ENCODE data around the gene CAMTA1. TPM values are rescaled to one million over a fixed set of nuclear protein-coding genes. Genes with fewer than 3 reads are reported as not detected.

Gene CAMTA1
- total and polyA plus RNA-seq, 12 donors = 123 to 265 (median 142) TPM

DNA sequence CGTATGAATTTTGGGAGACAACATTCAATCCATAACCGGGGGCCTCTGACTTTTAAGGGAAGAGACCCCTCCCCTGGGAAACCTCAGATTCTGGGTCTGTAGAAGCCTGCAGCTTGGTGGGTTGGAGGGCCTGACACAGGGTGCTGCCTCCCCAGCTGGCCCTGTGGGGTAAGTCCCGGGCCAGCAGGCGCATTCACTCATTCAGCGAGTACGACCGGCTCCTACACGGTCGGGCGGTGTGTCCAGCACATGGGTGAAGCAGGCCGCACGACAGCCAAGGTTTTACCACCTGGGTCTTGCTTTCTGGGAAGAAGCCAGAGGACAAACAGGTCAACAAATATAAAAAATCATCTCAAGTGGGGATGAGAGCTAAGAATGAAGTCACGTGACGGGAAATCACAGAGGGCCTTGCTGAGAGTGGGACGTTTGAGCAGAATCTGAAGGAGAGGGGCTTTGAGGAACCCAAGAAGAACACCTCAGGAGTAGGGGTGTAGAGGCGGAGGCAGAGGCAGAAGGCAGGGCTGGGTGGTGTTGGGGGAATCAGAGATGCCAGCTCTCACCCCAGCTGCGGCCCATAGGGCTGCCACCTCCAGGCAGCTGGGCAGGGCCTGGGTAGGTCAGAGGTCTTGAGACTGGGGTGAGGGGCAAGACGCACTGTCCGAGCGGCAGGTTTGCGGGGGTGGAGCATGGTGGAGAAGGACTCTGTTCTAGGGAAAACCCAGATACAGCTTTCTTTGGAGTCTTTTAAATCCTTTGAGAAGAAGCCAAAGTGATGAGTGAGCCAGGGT lies 652.5 kb downstream of the CAMTA1 start:
- WGBS, 2 donors = 92 to 96% methylated on average over 21 of the region's 21 CpGs
- Histone ChIP-seq H3K4me1 (no peaks in the 10 kb centered on the region), H3K27ac (no peak overlapping the region), H3K9me3 (peaks cover 0 to 3% (median 0%) of the 10 kb centered on the region in 11 donors), H3K27me3 (no peaks in the 10 kb centered on the region), H3K4me3 (no peak overlapping the region), H3K36me3 (no peaks in the 10 kb centered on the region)
- intact Hi-C loops (cut with DNase I) = loop anchor here in 1 of 10 donors (10.0 kb wide), 1 partner anchor 203 kb away; no protein-coding TSS in a partner anchor
- no peak for ATAC-seq
- TF ChIP-seq, protein P1, sequence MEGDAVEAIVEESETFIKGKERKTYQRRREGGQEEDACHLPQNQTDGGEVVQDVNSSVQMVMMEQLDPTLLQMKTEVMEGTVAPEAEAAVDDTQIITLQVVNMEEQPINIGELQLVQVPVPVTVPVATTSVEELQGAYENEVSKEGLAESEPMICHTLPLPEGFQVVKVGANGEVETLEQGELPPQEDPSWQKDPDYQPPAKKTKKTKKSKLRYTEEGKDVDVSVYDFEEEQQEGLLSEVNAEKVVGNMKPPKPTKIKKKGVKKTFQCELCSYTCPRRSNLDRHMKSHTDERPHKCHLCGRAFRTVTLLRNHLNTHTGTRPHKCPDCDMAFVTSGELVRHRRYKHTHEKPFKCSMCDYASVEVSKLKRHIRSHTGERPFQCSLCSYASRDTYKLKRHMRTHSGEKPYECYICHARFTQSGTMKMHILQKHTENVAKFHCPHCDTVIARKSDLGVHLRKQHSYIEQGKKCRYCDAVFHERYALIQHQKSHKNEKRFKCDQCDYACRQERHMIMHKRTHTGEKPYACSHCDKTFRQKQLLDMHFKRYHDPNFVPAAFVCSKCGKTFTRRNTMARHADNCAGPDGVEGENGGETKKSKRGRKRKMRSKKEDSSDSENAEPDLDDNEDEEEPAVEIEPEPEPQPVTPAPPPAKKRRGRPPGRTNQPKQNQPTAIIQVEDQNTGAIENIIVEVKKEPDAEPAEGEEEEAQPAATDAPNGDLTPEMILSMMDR (IDR thresholded peaks at IDR 0.05) = no peak
- DNase-seq = no peak

DNA sequence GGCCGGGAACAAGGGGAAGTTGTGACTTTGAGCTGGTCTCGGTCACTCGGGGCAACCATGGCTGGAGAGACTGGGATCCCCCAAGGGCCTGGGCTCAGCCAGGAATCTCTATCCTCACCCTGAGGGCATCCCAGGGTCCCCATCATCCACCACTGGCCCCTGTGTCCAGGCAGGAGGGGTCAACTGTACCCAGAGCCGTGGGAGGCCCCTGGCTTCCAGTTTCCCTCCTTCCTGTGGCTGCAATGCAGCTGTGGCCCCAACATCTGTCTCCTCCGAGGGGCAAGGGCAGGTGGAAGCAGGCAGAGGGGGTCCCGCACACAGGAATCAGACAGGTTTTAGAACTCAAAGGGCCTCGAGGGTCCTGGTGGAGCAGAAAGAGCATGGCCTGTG lies 653.1 kb downstream of the CAMTA1 start:
- 83 to 87% methylated on average over 7 of the region's 7 CpGs for WGBS, 2 donors
- no peak for DNase-seq

DNA sequence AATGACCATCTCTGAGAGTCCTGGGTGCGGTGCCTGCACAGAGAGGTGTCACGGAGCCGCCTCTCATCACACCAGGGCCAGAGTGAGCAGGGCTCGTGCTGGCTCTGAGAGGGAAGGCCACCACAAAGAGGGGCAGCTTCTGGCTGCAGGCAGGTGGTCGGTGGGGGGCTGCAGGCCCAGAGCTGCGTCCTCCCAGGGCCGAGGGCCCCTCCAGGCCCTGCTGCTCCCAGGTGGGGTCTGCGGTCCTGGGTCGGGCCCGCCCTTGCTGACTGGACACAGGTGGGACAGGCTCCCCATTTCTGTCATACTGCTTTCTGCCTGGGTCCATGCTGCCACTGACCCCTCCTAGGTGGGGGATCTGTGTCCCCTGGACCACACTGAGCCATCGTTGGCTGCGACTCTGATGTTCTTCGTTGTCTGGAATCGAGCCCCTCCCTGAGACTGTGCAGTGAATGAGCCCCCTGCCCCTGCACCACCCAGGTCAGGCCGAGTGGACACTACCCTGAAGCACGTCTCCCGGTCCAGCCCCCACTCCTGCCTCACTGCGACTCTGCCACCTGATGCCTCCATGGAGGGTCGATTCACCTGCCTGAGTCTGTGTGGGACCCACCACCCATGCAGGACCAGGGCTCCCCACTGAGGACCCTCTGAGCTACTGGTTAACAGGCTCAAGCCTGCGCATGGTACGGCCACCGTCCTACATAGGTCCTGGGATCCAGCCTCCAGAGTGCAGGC lies 653.8 kb downstream of the CAMTA1 start:
- Histone ChIP-seq H3K27ac (no peak overlapping the region), H3K9me3 (peaks cover 0 to 3% (median 0%) of the 10 kb centered on the region in 11 donors), H3K4me3 (no peak overlapping the region), H3K27me3 (no peaks in the 10 kb centered on the region), H3K36me3 (no peaks in the 10 kb centered on the region), H3K4me1 (no peaks in the 10 kb centered on the region)
- TF ChIP-seq, protein P1 (IDR thresholded peaks at IDR 0.05) = no peak
- DNase-seq (no peak), ATAC-seq (peak in 1 of 8 donors; percentile 24)
- 95 to 97% methylated on average over 22 of the region's 22 CpGs for WGBS, 2 donors
- intact Hi-C loops (cut with DNase I) = loop anchor here in 1 of 10 donors (10.0 kb wide), 1 partner anchor 204 kb away; no protein-coding TSS in a partner anchor

More for the DNA sequence above, 653.1 kb downstream of the CAMTA1 start:
- no peak overlapping the region for H3K4me3 ChIP-seq
- intact Hi-C loops (cut with DNase I) = loop anchor here in 1 of 10 donors (10.0 kb wide), 1 partner anchor 204 kb away; no protein-coding TSS in a partner anchor
- ATAC-seq = no peak
- H3K27ac ChIP-seq = no peak overlapping the region
- H3K36me3 ChIP-seq = no peaks in the 10 kb centered on the region
- H3K4me1 ChIP-seq = no peaks in the 10 kb centered on the region
- TF ChIP-seq, protein P1 (IDR thresholded peaks at IDR 0.05) = no peak
- peaks cover 0 to 3% (median 0%) of the 10 kb centered on the region in 11 donors for H3K9me3 ChIP-seq
- H3K27me3 ChIP-seq = no peaks in the 10 kb centered on the region

DNA sequence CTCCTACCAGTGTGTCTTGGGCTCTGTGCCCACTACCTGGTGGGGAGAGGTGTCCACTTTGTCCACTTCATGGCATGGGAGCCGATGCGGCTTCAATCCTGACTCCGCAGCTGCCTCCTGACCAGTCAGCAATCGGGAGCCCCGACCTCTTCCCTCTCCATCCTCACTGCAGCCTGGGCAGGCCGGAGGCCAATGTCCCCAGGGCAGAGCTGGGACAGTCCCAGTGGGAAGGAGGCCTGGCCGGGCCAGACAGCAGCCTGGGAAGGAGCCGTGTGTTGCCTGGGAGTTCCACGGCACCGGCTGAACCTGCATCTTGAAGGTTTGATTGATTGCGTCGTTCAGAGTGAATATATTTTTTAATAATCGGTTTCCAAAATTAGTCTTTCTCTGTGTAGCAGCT lies 654.9 kb downstream of the CAMTA1 start:
- Histone ChIP-seq H3K4me1 (no peaks in the 10 kb centered on the region), H3K9me3 (no peaks in the 10 kb centered on the region), H3K36me3 (no peaks in the 10 kb centered on the region), H3K4me3 (no peak overlapping the region), H3K27me3 (no peaks in the 10 kb centered on the region), H3K27ac (no peak overlapping the region)
- TF ChIP-seq, protein P1 (IDR thresholded peaks at IDR 0.05) = no peak
- DNase-seq (no peak), ATAC-seq (no peak)
- intact Hi-C loops (cut with DNase I) = no loop called here
- WGBS, 2 donors = 84 to 86% methylated on average over 13 of the region's 13 CpGs
